ENCODE results near the gene MCF2L2. TPM values are rescaled to one million over a fixed set of nuclear protein-coding genes. Genes with fewer than 3 reads are reported as not detected.

MCF2L2 gene
- total and polyA plus RNA-seq, 5 donors from 2014 or later: 2.1 to 20.7 (median 4.0) TPM

DNA sequence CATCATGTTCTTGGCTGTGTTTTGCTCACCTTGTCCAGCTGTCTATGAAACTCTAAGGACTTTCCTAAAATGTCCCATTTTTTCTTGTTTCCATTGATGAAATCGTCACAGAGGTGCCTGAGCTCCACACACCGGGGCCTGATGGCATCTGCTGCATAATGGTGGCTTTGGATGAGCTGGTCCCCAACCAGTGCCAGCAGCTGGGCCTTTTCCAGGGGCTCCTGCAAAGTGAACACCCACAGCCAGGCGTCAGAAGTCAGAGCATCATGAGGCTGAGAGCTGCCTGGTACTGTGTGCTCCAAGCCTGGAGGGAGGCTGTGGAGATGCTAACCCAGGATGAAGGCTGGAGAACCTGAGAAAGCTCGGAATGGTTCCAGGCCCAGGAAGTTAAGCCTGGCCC is 128.4 kb downstream of the MCF2L2 start:
- Mint-ChIP-seq H3K4me1 (peaks cover 0 to 7% (median 6%) of the 10 kb centered on the region in 4 donors), H3K9me3 (peaks cover 0 to 2% (median 0%) of the 10 kb centered on the region in 7 donors), H3K27me3 (no peaks in the 10 kb centered on the region), H3K27ac (no peak overlapping the region), H3K4me3 (no peak overlapping the region), H3K36me3 (peaks cover 8% of the 10 kb centered on the region)
- Histone ChIP-seq H3K27me3 (ENCODE audit: control insufficient read depth, insufficient read depth, low read length) (no peaks in the 10 kb centered on the region), H3K36me3 (ENCODE audit: control insufficient read depth, insufficient read depth, low read length) (peaks cover 21% of the 10 kb centered on the region), H3K27ac (ENCODE audit: insufficient read depth, low read length, poor library complexity, severe bottlenecking) (no peak overlapping the region), H3K4me3 (ENCODE audit: low read depth, low read length) (no peak overlapping the region), H3K9me3 (ENCODE audit: control insufficient read depth in 2 of 2, low read length in 2 of 2) (no peaks in the 10 kb centered on the region), H3K4me1 (ENCODE audit: control insufficient read depth, insufficient read depth, low read length, poor library complexity, severe bottlenecking) (no peaks in the 10 kb centered on the region)
- ATAC-seq (ENCODE audit: low read depth in 2 of 2) (no peak), DNase-seq (no peak)

GRCh38 chr3:183298701-183299153 is 129.7 kb downstream of the MCF2L2 start:
- H3K9me3 Mint-ChIP-seq: no peaks in the 10 kb centered on the region
- H3K36me3 Mint-ChIP-seq: peaks cover 10% of the 10 kb centered on the region
- H3K4me3 Mint-ChIP-seq: no peak overlapping the region
- H3K4me3 ChIP-seq (ENCODE audit: low read depth, low read length): no peak overlapping the region
- H3K36me3 ChIP-seq (ENCODE audit: control insufficient read depth, insufficient read depth, low read length): peaks cover 22% of the 10 kb centered on the region
- H3K27ac ChIP-seq (ENCODE audit: insufficient read depth, low read length, poor library complexity, severe bottlenecking): no peak overlapping the region
- DNase-seq: no peak
- H3K4me1 Mint-ChIP-seq: peaks cover 0 to 6% (median 5%) of the 10 kb centered on the region in 4 donors
- no peak overlapping the region for H3K27ac Mint-ChIP-seq
- H3K4me1 ChIP-seq (ENCODE audit: control insufficient read depth, insufficient read depth, low read length, poor library complexity, severe bottlenecking): no peaks in the 10 kb centered on the region
- ATAC-seq (ENCODE audit: low read depth in 2 of 2): peak in 1 of 2 donors; percentile 31
- no peaks in the 10 kb centered on the region for H3K27me3 Mint-ChIP-seq
- no peaks in the 10 kb centered on the region for H3K9me3 ChIP-seq (ENCODE audit: control insufficient read depth in 2 of 2, low read length in 2 of 2)
- H3K27me3 ChIP-seq (ENCODE audit: control insufficient read depth, insufficient read depth, low read length): no peaks in the 10 kb centered on the region

DNA sequence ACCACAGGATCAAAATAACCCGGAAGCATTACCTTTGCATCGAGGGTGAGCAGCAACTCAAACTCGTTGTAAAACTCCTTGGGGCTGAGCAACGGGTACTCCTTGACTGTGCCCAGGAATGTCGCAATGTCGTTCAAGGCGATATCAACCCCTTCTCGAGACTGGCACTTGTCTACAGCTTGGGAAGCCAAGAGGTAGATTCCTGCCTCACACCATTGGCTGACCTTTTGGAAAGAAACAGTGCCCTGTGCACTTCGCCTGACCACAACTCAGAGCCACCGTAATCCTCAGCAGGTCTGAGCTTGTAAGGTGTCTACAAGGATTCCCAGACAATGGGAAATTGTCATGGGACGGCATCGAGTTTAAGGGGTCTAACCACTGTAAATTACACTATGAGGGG is 131.5 kb downstream of the MCF2L2 start:
- H3K27me3 ChIP-seq (ENCODE audit: control insufficient read depth, insufficient read depth, low read length): no peaks in the 10 kb centered on the region

DNA sequence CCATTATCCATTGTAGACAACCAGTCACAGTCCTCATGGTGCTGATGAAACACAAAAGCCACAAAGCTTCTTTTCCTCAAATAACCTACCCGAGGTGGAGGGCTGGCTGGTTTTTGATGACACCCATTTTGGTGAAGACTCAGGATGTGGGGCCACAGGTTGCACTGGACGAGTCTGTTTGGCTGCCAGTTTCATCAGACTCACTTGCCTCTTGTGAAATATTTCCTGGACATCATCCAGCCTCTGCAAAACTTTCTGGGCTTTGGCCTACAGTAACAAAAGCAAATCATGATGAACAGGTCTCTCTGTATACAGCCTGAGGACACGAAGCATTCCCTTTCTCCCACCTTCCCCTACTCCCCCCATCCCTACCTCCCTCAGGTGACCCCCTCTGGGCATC is 133.2 kb downstream of the MCF2L2 start:
- Histone ChIP-seq H3K4me3 (ENCODE audit: low read depth, low read length) (no peak overlapping the region), H3K27me3 (ENCODE audit: control insufficient read depth, insufficient read depth, low read length) (no peaks in the 10 kb centered on the region), H3K9me3 (ENCODE audit: control insufficient read depth in 2 of 2, low read length in 2 of 2) (no peaks in the 10 kb centered on the region), H3K27ac (ENCODE audit: insufficient read depth, low read length, poor library complexity, severe bottlenecking) (no peak overlapping the region), H3K4me1 (ENCODE audit: control insufficient read depth, insufficient read depth, low read length, poor library complexity, severe bottlenecking) (no peaks in the 10 kb centered on the region), H3K36me3 (ENCODE audit: control insufficient read depth, insufficient read depth, low read length) (peaks cover 27% of the 10 kb centered on the region)
- no peaks in the 10 kb centered on the region for H3K9me3 Mint-ChIP-seq
- H3K4me3 Mint-ChIP-seq: no peak overlapping the region
- H3K27me3 Mint-ChIP-seq: no peaks in the 10 kb centered on the region
- no peak for DNase-seq
- H3K36me3 Mint-ChIP-seq: peaks cover 15% of the 10 kb centered on the region
- no peak overlapping the region for H3K27ac Mint-ChIP-seq
- no peaks in the 10 kb centered on the region for H3K4me1 Mint-ChIP-seq
- no peak for ATAC-seq (ENCODE audit: low read depth in 2 of 2)

More for the DNA sequence above, 131.5 kb downstream of the MCF2L2 start:
- Histone ChIP-seq H3K27ac (ENCODE audit: insufficient read depth, low read length, poor library complexity, severe bottlenecking) (no peak overlapping the region), H3K4me1 (ENCODE audit: control insufficient read depth, insufficient read depth, low read length, poor library complexity, severe bottlenecking) (no peaks in the 10 kb centered on the region), H3K9me3 (ENCODE audit: control insufficient read depth in 2 of 2, low read length in 2 of 2) (no peaks in the 10 kb centered on the region), H3K4me3 (ENCODE audit: low read depth, low read length) (no peak overlapping the region), H3K36me3 (ENCODE audit: control insufficient read depth, insufficient read depth, low read length) (peaks cover 22% of the 10 kb centered on the region)
- H3K27me3 Mint-ChIP-seq: no peaks in the 10 kb centered on the region
- H3K4me1 Mint-ChIP-seq: peaks cover 0 to 2% (median under 1%) of the 10 kb centered on the region in 4 donors
- H3K9me3 Mint-ChIP-seq: no peaks in the 10 kb centered on the region
- H3K27ac Mint-ChIP-seq: no peak overlapping the region
- peaks cover 10% of the 10 kb centered on the region for H3K36me3 Mint-ChIP-seq
- no peak overlapping the region for H3K4me3 Mint-ChIP-seq
- ATAC-seq (ENCODE audit: low read depth in 2 of 2) (no peak), DNase-seq (no peak)

DNA sequence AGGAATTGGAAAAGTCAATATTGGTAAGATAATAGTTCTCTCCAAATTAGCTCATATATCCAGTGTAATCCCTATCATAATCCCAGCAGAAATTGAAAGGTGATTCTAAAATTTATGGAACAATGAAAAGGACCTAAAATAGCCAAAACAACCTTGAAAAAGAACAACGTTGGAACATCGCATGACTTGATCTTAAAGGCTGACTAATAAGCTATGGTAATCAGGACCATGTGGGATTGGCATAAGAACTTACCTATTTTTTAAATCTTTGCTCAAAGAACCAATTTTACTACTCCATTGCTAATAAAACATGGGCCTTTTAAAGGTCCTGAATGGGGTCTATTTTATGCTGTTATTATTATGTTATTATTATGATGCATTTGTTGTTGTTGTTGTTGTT is 134.5 kb downstream of the MCF2L2 start:
- Histone ChIP-seq H3K9me3 (ENCODE audit: control insufficient read depth in 2 of 2, low read length in 2 of 2) (no peaks in the 10 kb centered on the region), H3K27ac (ENCODE audit: insufficient read depth, low read length, poor library complexity, severe bottlenecking) (no peak overlapping the region), H3K4me1 (ENCODE audit: control insufficient read depth, insufficient read depth, low read length, poor library complexity, severe bottlenecking) (no peaks in the 10 kb centered on the region), H3K4me3 (ENCODE audit: low read depth, low read length) (no peak overlapping the region), H3K27me3 (ENCODE audit: control insufficient read depth, insufficient read depth, low read length) (no peaks in the 10 kb centered on the region), H3K36me3 (ENCODE audit: control insufficient read depth, insufficient read depth, low read length) (peaks cover 19% of the 10 kb centered on the region)
- H3K27ac Mint-ChIP-seq: no peak overlapping the region
- ATAC-seq (ENCODE audit: low read depth in 2 of 2) (no peak), DNase-seq (no peak)
- H3K36me3 Mint-ChIP-seq: peaks cover 15% of the 10 kb centered on the region
- H3K4me3 Mint-ChIP-seq: no peak overlapping the region
- no peaks in the 10 kb centered on the region for H3K9me3 Mint-ChIP-seq
- H3K27me3 Mint-ChIP-seq: no peaks in the 10 kb centered on the region
- H3K4me1 Mint-ChIP-seq: no peaks in the 10 kb centered on the region

DNA sequence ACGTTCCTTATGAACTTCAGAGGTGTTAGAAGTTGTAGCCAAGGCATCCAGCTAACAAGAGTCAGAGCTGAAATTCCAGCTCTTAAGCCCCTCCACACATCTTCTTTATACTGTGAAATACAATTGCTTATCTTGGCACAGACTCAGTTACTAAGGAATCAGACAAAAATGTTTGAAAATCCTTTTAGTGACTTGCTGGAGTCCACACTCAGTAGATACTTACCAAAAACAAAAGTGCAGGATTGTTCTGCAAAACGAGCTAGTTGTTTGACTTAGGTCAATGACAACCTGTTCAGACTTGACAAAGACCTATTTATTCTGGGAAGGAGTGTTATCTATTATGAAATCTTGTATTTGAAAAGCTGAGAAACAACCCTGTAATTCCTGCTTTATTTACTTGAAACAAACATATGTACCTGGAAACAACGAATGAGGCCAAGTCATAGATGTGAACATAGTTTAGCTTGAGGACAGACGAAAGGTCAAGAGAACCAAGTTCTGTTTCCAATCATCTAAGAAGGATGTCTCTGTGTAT is 136.9 kb downstream of the MCF2L2 start:
- Mint-ChIP-seq H3K4me1 (peaks cover 0 to 12% (median 7%) of the 10 kb centered on the region in 4 donors), H3K27ac (no peak overlapping the region), H3K4me3 (no peak overlapping the region), H3K36me3 (peaks cover 12% of the 10 kb centered on the region), H3K27me3 (no peaks in the 10 kb centered on the region), H3K9me3 (no peaks in the 10 kb centered on the region)
- no peaks in the 10 kb centered on the region for H3K9me3 ChIP-seq (ENCODE audit: control insufficient read depth in 2 of 2, low read length in 2 of 2)
- DNase-seq (no peak), ATAC-seq (ENCODE audit: low read depth in 2 of 2) (no peak)
- no peaks in the 10 kb centered on the region for H3K27me3 ChIP-seq (ENCODE audit: control insufficient read depth, insufficient read depth, low read length)
- H3K4me1 ChIP-seq (ENCODE audit: control insufficient read depth, insufficient read depth, low read length, poor library complexity, severe bottlenecking): no peaks in the 10 kb centered on the region
- no peak overlapping the region for H3K27ac ChIP-seq (ENCODE audit: insufficient read depth, low read length, poor library complexity, severe bottlenecking)
- H3K36me3 ChIP-seq (ENCODE audit: control insufficient read depth, insufficient read depth, low read length): peaks cover 10% of the 10 kb centered on the region
- no peak overlapping the region for H3K4me3 ChIP-seq (ENCODE audit: low read depth, low read length)

- H3K4me3 ChIP-seq (ENCODE audit: low read depth, low read length): no peak overlapping the region
- DNase-seq (no peak), ATAC-seq (ENCODE audit: low read depth in 2 of 2) (no peak)
- H3K4me1 Mint-ChIP-seq: peaks cover 9 to 25% (median 19%) of the 10 kb centered on the region in 4 donors
- H3K27ac ChIP-seq (ENCODE audit: insufficient read depth, low read length, poor library complexity, severe bottlenecking): no peak overlapping the region
- H3K27me3 Mint-ChIP-seq: no peaks in the 10 kb centered on the region
- H3K27ac Mint-ChIP-seq: no peak overlapping the region
- no peaks in the 10 kb centered on the region for H3K9me3 Mint-ChIP-seq
- peaks cover 5% of the 10 kb centered on the region for H3K4me1 ChIP-seq (ENCODE audit: control insufficient read depth, insufficient read depth, low read length, poor library complexity, severe bottlenecking)
- no peaks in the 10 kb centered on the region for H3K9me3 ChIP-seq (ENCODE audit: control insufficient read depth in 2 of 2, low read length in 2 of 2)
- peaks cover 9% of the 10 kb centered on the region for H3K36me3 Mint-ChIP-seq
- no peaks in the 10 kb centered on the region for H3K27me3 ChIP-seq (ENCODE audit: control insufficient read depth, insufficient read depth, low read length)
- H3K36me3 ChIP-seq (ENCODE audit: control insufficient read depth, insufficient read depth, low read length): peaks cover 8% of the 10 kb centered on the region
- no peak overlapping the region for H3K4me3 Mint-ChIP-seq
These were observed 138.2 kb downstream of the MCF2L2 start for GRCh38 chr3:183290216-183290615.

GRCh38 chr3:183288117-183288516 is 140.3 kb downstream of the MCF2L2 start:
- H3K27ac Mint-ChIP-seq: peak overlapping the region in 1 of 3 donors; percentile 28
- H3K9me3 Mint-ChIP-seq: no peaks in the 10 kb centered on the region
- H3K4me1 Mint-ChIP-seq: peaks cover 14 to 31% (median 24%) of the 10 kb centered on the region in 4 donors
- DNase-seq (no peak), ATAC-seq (ENCODE audit: low read depth in 2 of 2) (no peak)
- H3K36me3 Mint-ChIP-seq: peaks cover 5% of the 10 kb centered on the region
- Histone ChIP-seq H3K27ac (ENCODE audit: insufficient read depth, low read length, poor library complexity, severe bottlenecking) (no peak overlapping the region), H3K36me3 (ENCODE audit: control insufficient read depth, insufficient read depth, low read length) (peaks cover 5% of the 10 kb centered on the region), H3K9me3 (ENCODE audit: control insufficient read depth in 2 of 2, low read length in 2 of 2) (no peaks in the 10 kb centered on the region), H3K4me1 (ENCODE audit: control insufficient read depth, insufficient read depth, low read length, poor library complexity, severe bottlenecking) (peaks cover 9% of the 10 kb centered on the region), H3K4me3 (ENCODE audit: low read depth, low read length) (no peak overlapping the region), H3K27me3 (ENCODE audit: control insufficient read depth, insufficient read depth, low read length) (no peaks in the 10 kb centered on the region)
- no peak overlapping the region for H3K4me3 Mint-ChIP-seq
- no peaks in the 10 kb centered on the region for H3K27me3 Mint-ChIP-seq
